Measurements from ENCODE around the gene CPZ.

Gene CPZ

GRCh38 chr4:8646296-8647093, 53.9 kb downstream of the CPZ start:
- no peak for DNase-seq (ENCODE audit: low spot score)
- in situ Hi-C loops (cut with MboI; ENCODE audit: low sequenced_read_pairs, unreplicated experiment) = no loop called here
- TF ChIP-seq CTCF (IDR thresholded peaks at IDR 0.05; ENCODE audit: borderline replicate concordance, control extremely low read depth, extremely low read depth, insufficient read depth, missing control alignments) = no peak

DNA sequence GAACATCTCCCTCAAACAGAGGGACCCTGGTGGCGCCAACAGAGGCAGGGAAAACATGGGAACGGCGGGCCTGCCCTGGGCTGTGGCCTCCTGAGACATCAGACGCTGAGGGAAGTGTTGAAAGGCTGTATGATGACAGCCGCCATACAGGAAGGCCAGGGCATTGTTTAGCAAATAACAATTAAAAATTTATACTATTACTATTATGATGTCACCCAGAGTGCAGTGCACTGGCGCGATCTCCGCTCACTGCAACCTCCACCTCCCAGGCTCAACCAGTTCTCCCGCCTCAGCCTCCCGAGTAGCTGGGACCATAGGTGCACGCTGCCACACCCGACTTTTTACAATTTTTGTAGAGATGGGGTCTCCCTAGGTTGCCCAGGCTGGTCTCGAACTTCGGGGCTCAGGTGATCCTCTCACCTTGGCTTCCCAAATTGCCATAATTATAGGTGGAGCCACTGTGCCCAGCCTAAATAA, 54.6 kb downstream of the CPZ start:
- in situ Hi-C loops (cut with MboI; ENCODE audit: low sequenced_read_pairs, unreplicated experiment) = no loop called here
- no peak for DNase-seq (ENCODE audit: low spot score)
- TF ChIP-seq CTCF (IDR thresholded peaks at IDR 0.05; ENCODE audit: borderline replicate concordance, control extremely low read depth, extremely low read depth, insufficient read depth, missing control alignments) = no peak

GRCh38 chr4:8647626-8648025, 55.1 kb downstream of the CPZ start:
- no peak for DNase-seq (ENCODE audit: low spot score)
- no peak for TF ChIP-seq CTCF (IDR thresholded peaks at IDR 0.05; ENCODE audit: borderline replicate concordance, control extremely low read depth, extremely low read depth, insufficient read depth, missing control alignments)
- in situ Hi-C loops (cut with MboI; ENCODE audit: low sequenced_read_pairs, unreplicated experiment) = no loop called here

GRCh38 chr4:8648296-8648695, 55.7 kb downstream of the CPZ start:
- no peak for TF ChIP-seq CTCF (IDR thresholded peaks at IDR 0.05; ENCODE audit: borderline replicate concordance, control extremely low read depth, extremely low read depth, insufficient read depth, missing control alignments)

DNA sequence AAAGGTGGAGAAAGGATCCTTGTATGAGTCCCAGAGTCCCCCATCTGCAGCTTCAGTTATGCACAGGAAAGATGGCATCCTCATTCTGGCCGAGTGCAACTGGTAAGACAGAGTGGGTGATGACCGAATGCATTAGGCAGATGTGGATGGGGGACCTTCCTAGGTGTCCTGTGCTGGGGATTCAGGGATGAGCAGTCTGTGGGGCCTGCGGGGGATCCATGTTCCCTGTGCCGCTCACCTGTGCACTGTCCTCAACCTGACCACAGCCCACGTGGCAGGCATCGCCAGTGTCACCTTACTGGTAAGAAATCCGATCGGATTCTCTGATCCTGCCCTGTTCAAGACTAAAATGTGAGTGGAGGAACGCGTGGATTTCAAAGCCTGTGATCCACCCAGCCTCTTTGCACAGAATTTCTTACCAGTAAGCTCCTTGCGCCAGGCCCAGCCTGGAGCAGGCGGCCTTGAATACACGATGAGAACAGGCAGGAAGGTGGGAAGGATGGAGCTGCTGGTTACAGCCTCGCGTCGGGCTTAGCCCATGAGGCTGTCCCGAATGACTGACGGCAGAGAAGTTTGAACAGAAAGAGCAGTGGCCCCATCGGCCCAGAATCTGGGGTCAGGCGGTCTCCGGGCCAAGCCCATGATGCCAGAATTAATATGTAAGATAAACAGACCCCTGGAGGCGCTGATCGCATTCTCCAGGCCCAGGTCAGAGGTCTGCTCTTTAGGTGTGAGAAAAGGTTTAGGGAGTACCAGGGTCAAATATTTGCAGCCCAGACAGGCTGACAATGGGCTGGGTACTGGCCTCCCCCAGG, 56.5 kb downstream of the CPZ start:
- TF ChIP-seq CTCF (IDR thresholded peaks at IDR 0.05; ENCODE audit: borderline replicate concordance, control extremely low read depth, extremely low read depth, insufficient read depth, missing control alignments) = no peak
- no peak for DNase-seq (ENCODE audit: low spot score)
- in situ Hi-C loops (cut with MboI; ENCODE audit: low sequenced_read_pairs, unreplicated experiment) = no loop called here

More at GRCh38 chr4:8648296-8648695, 55.7 kb downstream of the CPZ start:
- in situ Hi-C loops (cut with MboI; ENCODE audit: low sequenced_read_pairs, unreplicated experiment) = no loop called here
- no peak for DNase-seq (ENCODE audit: low spot score)

DNA sequence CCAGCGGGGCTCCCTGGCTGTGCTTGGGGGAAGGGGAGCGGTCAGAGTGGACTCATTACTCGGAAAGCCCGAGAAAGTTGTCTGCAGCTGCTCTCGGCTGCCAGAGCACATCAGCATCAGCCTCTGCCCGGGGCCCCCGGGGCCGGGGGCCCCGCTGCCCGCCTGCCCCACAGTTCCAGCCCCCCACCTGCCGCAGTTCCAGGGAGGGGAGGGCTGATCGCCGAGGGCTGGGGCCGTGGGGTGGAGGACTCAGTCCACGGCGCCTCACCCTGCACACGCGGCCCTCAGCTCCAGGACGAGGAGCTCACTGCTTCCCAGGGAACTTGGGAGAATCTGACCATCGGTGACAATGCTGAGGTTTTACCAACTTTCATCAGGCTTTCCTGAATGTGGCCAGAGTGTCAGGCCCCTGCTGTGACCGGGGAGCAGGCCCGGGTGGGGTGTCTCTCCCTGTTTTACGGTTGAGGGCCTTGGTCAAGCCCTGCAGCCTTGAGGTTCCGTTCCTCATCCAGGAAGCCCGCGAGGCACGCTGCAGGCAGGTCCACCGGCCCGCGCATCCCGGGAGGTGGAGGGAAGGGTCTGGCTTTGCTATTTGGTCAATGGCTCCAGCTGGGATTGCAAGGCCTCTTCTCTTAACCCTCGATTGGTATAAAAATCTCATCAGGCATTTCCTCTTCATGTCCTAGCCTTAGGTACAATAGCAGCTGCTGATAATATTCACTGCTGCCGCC, 57.2 kb downstream of the CPZ start:
- TF ChIP-seq CTCF (IDR thresholded peaks at IDR 0.05; ENCODE audit: borderline replicate concordance, control extremely low read depth, extremely low read depth, insufficient read depth, missing control alignments) = no peak
- no peak for DNase-seq (ENCODE audit: low spot score)
- in situ Hi-C loops (cut with MboI; ENCODE audit: low sequenced_read_pairs, unreplicated experiment) = no loop called here

Data from GM13976 (cell line).